Stimulated activated naive CD8-positive, alpha-beta T cell treated with anti-CD3 and anti-CD28 coated beads, Interleukin-15, Interleukin-2, amounts not matched to agents 100 ng/mL and 50 ng/mL, for 24 hours (primary cell): Measurements from ENCODE around the gene NKX2-4.

ENCODE experiments used
- H3K27ac Mint-ChIP-seq: one replicate; pipeline ENCODE4 v1.8.0; 2021; ENCODE audit warnings: mild to moderate bottlenecking, mixed read lengths
- H3K27me3 Mint-ChIP-seq: one replicate; pipeline ENCODE4 v1.8.0; 2021; ENCODE audit warnings: mixed read lengths
- H3K36me3 Mint-ChIP-seq: one replicate; pipeline ENCODE4 v1.8.0; 2021; ENCODE audit warnings: low read depth, mixed read lengths
- H3K4me1 Mint-ChIP-seq: one replicate; pipeline ENCODE4 v1.8.0; 2021; ENCODE audit warnings: low read depth, mixed read lengths
- H3K4me3 Mint-ChIP-seq: one replicate; pipeline ENCODE4 v1.8.0; 2021; ENCODE audit warnings: mild to moderate bottlenecking, mixed read lengths
- H3K9me3 Mint-ChIP-seq: one replicate; pipeline ENCODE4 v1.8.0; 2021; ENCODE audit warnings: mixed read lengths

NKX2-4 gene

DNA sequence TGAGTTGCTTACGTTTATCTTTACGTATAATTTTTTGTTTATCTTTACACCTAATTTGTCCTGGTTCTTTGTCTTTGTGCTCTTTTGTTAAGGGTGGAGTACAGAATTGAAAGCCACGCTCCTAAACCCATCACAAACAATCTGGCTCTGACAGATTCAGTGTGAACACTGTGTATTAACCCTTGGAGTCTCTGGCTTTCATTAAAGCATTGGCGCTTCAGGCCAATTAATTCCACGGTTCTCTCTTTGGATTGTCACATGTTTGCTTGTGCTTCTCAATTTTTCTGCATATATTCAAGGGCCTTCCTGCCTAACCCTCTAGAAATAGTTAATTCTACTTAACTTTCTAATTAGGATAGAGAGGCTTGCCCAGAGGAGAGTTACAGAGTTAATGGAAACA, 38.6 kb downstream of the NKX2-4 start:
- H3K4me3 Mint-ChIP-seq: no peak overlapping the region
- no peaks in the 10 kb centered on the region for H3K9me3 Mint-ChIP-seq
- H3K4me1 Mint-ChIP-seq: peaks cover 16% of the 10 kb centered on the region
- no peak overlapping the region for H3K27ac Mint-ChIP-seq
- no peaks in the 10 kb centered on the region for H3K27me3 Mint-ChIP-seq
- H3K36me3 Mint-ChIP-seq: peaks cover 73% of the 10 kb centered on the region

- H3K27me3 Mint-ChIP-seq: no peaks in the 10 kb centered on the region
- H3K4me3 Mint-ChIP-seq: no peak overlapping the region
- H3K4me1 Mint-ChIP-seq: peaks cover 16% of the 10 kb centered on the region
- peaks cover 66% of the 10 kb centered on the region for H3K36me3 Mint-ChIP-seq
- no peak overlapping the region for H3K27ac Mint-ChIP-seq
- no peaks in the 10 kb centered on the region for H3K9me3 Mint-ChIP-seq
Measured at GRCh38 chr20:21357844-21358243, 39.5 kb downstream of the NKX2-4 start.

GRCh38 chr20:21356386-21356785, 40.9 kb downstream of the NKX2-4 start:
- Mint-ChIP-seq H3K27ac (no peak overlapping the region), H3K4me1 (peaks cover 13% of the 10 kb centered on the region), H3K27me3 (no peaks in the 10 kb centered on the region), H3K36me3 (peaks cover 56% of the 10 kb centered on the region), H3K4me3 (no peak overlapping the region), H3K9me3 (no peaks in the 10 kb centered on the region)

DNA sequence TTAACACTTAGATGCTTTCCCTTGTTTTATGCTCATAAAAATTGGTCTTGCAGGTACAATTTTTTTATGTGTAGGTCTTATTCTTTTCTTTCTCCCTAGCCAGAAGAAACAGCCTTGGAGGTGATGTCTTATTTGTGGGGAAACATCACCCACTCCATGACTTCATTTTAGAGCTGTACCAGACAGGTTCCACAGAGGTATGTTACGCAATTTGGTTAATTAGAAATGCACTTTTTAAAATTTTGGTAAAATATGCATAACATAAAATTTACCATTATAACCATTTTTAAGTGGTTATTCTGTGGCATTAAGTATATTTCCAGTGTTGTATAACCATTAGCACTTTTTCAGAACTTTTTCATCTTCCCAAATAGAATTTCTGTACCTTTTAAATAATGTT, 41.3 kb downstream of the NKX2-4 start:
- Mint-ChIP-seq H3K4me3 (no peak overlapping the region), H3K27me3 (no peaks in the 10 kb centered on the region), H3K4me1 (peaks cover 9% of the 10 kb centered on the region), H3K9me3 (no peaks in the 10 kb centered on the region), H3K36me3 (peaks cover 57% of the 10 kb centered on the region), H3K27ac (no peak overlapping the region)

DNA sequence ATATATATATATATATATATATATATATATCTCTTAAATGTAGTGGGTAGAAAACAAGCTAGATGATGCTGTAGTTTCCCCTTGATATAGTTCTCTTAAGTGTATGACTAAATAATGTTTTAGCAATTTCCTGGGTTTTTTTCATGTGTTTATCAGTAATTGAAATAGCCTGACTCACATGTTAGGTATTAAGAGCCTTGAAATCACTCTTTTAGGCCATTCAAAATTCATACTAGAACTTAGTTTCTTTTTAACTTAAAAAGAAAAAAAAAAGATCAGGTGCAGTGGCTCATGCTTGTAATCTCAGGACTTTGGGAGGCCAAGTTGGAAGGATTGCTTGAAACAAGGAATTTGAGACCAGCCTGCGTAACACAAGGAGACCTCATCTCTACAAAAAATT, 44.1 kb downstream of the NKX2-4 start:
- Mint-ChIP-seq H3K9me3 (no peaks in the 10 kb centered on the region), H3K36me3 (peaks cover 52% of the 10 kb centered on the region), H3K4me3 (no peak overlapping the region), H3K27me3 (no peaks in the 10 kb centered on the region), H3K4me1 (no peaks in the 10 kb centered on the region), H3K27ac (no peak overlapping the region)

DNA sequence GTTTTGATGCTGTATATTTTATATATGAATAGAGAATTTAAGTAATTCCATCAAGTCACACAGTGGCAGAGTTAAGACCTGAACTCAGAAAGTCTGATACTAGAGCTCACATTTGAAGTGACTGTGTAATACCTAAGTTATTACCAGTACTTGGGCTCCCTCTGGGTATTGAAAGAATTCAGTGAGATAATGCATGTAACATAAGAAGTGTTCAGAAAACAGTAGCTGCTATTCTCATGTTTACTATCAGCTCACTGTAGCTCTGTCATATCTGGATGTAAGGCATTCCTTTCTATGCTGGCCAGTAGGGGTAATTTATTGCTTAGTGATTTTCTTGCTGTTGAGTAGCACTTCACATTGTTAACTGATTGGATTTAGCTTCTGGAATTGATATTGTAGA, 44.6 kb downstream of the NKX2-4 start:
- H3K4me3 Mint-ChIP-seq: no peak overlapping the region
- no peaks in the 10 kb centered on the region for H3K27me3 Mint-ChIP-seq
- H3K4me1 Mint-ChIP-seq: no peaks in the 10 kb centered on the region
- no peaks in the 10 kb centered on the region for H3K9me3 Mint-ChIP-seq
- H3K27ac Mint-ChIP-seq: no peak overlapping the region
- H3K36me3 Mint-ChIP-seq: peaks cover 53% of the 10 kb centered on the region
